GM19463 (cell line): ENCODE results near the gene ACOT7.
"Not testable (repeated sequence)": the region's sequence is repeated elsewhere in the genome, so short reads cannot be mapped to it uniquely, and the experiment has no call there.

Experiments used
- ATAC-seq: cut with Tn5 transposase; IDR thresholded peaks from one replicate; pipeline ENCODE4 v1.9.1; 2021; ENCODE audit warnings: mild to moderate bottlenecking, moderate library complexity; ENCODE audit not compliant: unreplicated experiment

ACOT7 gene, protein sequence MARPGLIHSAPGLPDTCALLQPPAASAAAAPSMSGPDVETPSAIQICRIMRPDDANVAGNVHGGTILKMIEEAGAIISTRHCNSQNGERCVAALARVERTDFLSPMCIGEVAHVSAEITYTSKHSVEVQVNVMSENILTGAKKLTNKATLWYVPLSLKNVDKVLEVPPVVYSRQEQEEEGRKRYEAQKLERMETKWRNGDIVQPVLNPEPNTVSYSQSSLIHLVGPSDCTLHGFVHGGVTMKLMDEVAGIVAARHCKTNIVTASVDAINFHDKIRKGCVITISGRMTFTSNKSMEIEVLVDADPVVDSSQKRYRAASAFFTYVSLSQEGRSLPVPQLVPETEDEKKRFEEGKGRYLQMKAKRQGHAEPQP

DNA sequence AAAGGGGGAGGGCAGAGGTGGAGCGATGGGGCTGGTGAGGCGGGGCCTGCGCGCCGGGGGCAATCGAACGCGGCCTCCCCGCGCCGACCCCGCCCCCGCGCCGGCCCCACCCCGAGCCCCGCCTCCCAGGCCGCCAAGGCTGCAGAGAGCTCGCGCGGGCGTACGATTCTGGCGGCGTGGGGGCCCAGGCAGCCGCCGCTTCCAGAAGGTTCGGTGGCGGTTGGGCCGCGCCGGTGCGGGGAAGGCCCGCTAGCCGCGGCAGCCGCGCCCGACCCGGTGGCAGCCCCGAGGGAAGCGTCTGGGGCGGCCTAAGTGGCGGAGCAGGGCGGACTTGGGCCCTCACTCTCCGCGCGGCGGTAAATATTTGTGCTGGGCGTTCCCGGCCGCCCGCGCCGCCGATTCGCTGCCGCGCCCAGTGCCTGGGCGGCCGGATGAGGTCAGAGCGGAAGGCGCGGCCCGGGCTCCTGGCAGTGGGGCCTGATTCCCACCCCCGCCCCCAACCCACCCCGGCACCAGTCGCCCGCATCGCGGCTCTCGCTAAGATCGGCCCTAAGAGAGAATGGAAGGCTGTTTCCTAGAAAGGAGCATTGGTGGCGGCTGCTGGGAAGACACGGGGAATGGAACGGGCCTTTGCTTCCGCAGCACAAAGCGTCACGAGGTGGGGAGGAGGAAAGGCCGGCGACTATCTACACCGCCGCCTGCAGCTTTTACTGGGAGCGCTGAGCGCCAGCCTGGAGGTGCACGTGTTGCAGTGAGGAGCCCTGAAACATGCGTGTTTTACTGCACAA is at the start of gene ACOT7:
Gene ACOT7, minus strand, starts transcription at position 368 of the 788 bp plus-strand sequence. CDS start 368 bp downstream, outside the sequence.
- ATAC-seq: peak; percentile 73

DNA sequence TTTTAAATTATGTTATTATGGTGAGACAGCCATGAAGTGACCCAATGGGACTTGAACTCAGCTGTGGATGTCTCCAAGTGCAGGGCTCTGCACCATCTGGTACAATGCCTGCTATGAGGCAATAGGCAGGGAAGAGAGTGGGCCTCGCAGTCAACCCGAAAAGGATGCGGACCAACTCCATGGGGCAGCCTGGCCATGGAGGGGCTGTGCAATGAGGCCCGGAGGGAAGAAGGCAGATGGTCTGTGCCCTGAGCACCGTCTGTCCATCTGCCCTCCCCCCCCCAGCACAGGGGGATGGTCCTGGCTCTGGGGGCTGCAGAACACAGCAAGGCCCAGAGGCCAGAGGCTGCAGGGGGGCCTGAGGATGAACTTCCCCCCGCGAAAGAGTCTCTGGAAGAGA is 48.0 kb upstream of the ACOT7 start:
- no peak for ATAC-seq

DNA sequence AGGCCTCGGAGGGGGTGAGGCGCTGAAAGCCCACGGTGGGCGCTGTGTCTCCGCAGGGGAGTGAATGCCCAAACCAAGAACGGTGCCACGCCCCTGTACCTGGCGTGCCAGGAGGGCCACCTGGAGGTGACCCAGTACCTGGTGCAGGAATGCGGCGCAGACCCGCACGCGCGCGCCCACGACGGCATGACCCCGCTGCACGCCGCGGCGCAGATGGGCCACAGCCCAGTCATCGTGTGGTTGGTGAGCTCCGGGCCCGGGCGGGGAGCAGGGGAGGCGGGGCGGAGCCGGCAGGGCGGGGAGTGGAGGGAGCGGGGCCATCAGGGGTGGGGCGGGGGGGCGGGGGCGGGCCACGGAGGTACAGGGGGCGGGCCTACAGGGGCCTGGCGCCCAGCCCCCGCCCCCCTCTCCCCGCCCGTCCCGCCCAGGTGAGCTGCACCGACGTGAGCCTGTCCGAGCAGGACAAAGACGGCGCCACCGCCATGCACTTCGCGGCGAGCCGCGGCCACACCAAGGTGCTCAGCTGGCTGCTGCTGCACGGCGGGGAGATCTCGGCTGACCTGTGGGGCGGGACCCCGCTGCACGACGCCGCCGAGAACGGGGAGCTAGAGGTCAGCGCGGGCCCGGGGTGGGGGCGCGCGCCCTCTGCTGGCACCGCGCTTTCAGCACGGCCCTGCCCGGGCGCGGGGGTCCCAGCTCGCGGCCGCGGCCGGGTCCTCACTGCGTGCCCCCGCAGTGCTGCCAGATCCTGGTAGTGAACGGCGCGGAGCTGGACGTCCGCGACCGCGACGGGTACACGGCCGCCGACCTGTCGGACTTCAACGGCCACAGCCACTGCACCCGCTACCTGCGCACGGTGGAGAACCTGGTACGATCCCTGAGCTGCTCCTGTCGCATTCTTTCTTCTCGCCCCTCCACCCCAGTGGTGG is 46.9 kb upstream of the ACOT7 start:
- peak; percentile 63 for ATAC-seq

DNA sequence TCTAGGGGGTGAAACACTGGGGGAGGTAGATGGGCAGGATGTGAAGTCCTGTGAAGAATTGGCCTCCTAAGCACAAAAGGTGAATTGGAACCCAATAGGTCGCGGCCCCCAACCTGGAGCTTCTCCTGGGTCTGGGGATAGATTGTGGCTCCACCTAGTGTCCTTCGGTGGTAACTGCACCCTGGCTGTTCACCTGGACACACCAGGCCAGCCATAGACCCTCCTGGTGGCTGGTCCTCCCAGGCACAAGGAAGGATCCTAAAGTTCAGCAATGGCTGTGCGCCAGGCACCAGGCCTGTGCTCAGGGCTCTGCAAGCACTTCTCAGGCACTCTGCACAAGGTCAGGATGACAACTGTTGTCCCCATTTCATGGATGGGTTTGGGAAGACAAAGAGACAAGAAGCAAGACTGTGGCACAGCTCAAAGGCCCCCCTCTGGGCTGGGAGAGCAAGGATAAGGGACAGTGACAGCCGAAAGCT is 44.5 kb upstream of the ACOT7 start:
- ATAC-seq: no peak

DNA sequence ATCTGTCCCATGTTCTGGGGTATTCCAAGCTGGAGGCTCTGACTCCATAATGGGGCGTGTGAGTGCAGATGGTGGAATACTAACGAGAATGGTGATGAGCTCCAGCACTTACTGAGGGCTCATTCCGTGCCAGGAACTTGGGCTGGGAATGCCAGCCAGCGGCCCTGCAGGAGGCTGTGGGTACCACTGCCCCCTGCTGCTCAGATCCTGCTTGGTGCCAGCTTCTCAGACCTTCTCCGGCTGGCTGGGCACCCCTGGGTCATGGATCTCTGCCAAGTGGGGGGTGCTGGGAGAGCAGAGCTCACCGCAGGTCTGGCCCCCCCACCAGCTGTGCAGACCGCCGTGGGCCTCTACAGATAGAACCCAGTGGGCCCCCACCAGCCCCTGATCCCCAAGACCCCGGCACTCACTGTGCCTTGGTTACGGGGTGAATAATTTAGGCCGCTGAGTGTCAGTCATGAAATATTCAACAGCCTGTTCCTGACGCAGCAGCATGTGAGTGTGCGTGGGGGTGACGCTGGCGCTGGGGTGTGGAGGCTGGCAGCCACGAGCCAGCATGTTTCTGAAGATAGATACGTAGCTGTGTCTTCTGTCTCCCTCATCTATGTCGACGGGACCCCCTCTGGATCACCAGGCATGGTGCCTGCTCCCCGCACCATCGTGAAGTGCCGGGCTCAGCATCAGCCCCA is 43.6 kb upstream of the ACOT7 start:
- ATAC-seq: not testable (repeated sequence)

DNA sequence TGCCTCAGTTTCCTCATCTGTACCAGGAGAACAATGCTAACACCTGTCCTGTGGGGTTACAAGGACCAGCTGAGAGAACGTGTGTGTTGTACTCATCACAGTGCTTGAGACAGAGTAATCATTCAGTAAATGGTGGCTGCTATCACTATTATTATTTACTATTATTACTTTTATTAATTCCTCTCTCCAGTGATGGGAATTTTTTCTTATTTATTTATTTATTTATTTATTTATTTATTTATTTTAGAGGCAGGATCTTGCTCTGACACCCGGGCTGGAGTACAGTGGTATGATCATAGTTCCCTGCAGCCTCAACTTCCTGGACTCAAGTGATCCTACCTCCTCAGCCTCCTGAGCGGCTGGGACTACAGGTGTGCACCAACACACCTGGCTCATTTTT is 42.7 kb upstream of the ACOT7 start:
- not testable (repeated sequence) for ATAC-seq

DNA sequence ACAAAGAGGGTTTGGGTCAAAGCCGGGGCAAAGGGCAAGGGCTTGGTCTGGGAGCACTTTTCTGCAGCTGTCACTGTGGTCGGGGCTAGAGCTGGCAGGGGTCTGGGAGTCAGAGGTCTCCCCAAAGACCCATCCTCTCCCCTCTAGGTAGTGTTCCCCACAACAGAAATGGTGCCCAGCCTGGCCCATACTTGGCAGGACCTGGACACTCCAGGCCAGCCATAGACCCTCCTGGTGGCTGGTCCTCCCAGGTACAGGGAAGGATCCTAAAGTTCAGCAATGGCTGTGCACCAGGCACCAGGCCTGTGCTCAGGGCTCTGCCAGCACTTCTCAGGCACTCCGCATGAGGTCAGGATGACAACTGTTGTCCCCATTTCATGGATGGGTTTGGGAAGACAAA is 42.0 kb upstream of the ACOT7 start:
- ATAC-seq: no peak

DNA sequence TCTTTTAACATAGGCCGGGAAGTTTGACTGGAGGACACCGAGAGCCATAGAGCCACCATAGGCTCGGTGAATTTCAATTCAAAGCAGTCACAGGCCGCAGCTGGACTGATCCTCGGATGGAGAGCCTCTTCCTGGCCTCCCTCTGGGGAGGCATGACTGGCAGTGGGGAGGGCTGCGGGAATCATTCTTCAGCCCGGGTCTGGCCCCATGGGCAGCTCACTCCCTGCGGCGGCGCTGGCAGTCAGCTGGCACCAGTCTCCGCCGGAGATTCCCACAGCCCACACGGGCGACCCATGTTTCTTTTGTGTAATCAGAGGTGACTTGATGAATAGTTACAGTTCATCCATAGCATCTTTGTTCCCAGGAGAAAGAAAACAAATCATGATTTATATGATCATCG is 41.6 kb upstream of the ACOT7 start:
- ATAC-seq: no peak

DNA sequence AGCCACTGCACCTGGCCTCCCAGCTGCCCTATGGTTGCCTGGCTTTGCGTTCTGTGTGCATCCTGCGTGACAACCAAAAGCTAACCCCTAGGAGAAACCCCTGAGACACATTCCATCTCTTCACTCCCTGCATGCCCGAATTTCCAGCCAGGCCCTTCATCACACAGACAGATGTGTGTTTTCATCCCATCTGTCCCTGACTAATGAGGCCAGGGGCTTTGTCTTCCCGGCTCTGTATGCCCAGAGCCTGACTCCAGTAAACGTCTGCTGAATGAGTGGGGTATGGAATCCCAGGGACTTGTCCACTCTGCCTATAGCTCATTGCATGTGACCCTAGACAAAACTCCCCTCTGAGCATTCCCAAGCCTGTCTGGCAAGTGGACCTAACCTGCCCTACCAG is 40.6 kb upstream of the ACOT7 start:
- no peak for ATAC-seq

DNA sequence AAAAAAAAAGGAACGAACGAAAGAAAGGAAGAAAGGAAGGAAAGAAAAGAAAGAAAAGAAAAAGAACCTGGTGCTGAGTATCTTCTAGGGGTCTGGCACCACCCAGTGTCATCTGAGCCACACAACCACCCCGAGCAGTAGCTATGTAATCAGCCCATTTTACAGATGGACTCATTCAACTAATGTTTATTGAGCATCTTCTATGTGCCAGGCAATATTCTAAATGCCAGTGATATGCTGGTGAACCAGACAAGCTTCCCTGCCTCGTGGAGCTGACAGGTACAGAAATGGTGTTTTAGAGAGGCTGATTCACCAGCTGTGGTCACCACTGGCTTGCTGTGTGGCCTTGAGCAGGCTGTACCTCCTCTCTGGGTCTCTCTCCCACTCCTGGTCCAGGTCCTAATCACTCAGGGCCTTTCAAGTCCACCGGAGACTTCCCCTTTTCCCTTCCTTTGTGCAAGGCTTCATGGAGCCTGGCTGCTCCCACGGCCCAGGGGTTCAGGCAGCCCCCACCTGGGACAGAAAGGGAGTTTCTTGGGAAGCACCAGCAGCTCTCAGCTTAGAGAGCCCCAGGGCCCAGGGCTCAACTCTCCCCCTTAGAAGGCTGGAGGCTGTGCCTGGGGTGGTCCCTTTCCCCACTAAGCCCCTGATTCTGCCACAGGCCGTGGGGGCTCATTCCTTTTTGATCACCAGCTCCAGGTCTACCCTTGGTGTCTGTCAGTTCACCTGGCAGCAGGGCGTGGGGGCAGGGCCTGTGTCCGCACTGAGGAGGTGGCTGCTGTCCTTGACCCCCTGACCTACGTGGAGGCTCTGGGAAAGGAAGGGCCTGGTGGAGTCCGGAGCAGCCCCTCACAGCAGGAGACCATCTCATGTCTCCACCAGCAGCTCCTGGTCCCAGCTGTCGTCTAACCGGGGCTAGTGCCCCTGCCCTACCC is 38.3 kb upstream of the ACOT7 start:
- ATAC-seq: not testable (repeated sequence)

DNA sequence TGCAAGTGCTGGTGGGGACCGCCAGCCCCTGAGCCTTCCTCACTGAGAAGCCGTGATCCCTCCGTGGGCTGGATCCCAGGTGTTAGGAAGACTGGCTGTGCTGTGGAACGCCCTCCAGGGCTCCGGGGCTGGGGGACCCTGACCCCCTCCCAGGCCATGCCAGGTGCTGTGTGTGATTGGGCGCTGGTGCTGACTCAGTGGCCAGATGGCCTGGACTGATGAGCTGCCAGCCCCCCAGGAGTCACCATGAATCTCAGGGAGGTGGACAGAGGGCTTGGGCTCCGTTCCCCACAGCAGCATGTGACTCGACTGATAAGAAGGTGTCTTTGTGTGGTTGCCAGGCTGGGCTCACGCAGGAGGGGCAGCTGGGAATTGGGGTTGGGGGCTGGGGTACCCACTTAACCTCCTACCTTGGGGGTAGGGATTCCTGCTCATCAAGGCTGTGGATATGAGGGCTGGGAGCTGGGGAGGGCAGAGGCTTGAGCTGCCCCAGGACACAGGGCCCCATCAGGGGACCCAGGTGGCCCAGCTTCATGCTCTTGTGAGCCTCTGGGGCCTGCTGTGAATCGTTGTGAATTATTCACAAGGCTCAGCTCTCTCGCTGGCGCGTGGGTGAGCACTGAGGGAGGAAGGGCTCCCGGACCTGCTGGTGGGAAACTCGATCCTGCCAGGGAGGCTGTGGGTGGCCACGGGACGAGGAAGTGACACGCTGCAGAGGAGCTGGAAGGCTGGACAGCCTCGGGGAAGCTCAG is 36.3 kb upstream of the ACOT7 start:
- not testable (repeated sequence) for ATAC-seq

DNA sequence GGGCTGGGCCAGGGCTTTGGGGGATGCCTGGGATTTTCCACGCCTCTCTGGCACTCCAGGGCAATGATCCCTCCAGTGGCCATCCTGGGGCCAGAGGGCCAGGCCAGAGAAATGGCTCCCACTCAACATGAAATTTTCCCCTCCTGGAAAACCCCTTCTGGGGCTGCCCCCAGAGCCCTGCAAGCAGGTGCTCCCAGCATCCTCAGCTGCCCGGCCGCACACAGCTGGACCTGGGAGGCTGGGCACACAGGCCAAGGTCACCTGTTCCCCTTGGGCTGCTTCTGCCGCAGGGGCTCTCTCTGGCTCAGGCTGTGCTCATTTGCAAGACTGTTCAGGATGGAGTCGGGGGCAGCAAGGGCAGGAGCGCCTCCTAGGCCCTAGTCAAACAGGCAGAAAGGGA is 34.9 kb upstream of the ACOT7 start:
- ATAC-seq: not testable (repeated sequence)

DNA sequence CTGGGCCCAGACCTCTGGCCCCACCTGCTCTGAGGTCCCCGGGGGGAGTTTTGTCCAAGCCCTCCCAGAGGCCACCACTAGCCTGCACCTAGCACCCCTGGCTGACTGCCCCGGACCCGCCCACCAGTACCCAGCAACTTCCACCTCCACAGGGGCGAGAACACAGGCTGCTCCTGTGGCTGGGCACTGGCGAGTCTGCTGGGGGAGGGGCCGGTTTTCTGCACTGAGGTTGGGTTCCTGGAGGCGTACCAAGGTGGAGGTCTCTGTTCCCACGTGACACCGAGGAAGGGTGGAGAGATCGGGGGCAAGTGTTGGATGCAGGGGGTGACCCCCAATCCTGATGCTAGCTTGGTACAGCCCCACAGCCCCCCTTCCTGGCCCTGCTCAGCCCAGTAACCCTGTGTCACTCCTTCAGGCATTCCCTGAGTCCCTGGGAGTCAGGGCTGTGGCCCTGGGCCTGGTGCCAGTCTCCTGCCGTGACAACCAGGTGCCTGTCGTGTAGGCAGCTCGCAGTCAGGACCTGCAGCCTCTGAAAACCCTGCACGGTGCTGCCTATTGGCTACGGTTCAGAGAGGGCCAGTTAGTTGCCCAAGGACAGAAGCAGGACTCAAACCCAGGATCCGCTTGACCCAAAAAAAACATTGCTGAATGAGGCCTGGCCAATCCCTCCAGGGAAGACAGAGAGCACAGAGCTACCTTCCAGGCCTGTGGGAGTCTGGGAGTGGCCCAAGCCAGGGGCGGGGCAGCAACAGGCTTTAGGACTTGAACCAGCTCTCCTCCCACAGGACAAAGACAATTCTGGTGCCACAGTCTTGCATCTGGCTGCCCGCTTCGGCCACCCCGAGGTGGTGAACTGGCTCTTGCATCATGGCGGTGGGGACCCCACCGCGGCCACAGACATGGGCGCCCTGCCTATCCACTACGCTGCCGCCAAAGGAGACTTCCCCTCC is 34.1 kb upstream of the ACOT7 start:
- no peak for ATAC-seq

DNA sequence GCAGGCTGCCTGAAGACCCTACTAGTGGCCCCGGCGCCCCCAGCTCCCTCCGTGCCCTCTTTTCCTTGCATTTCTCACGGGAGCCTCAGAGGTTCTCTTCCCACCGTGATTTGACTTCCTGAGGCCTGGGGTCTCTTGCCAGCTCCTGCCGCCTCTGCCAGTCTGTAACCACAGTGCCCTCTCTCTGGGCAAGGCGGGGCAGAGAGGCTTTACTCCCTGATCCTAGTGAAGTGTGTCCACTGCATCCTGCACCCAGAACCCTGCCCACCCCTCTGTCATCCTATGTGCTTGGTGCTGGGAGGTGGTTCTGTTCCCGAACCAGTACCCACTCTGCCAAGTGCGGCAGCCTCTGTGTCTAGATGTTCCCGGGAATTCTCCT is 33.4 kb upstream of the ACOT7 start:
- ATAC-seq: no peak

DNA sequence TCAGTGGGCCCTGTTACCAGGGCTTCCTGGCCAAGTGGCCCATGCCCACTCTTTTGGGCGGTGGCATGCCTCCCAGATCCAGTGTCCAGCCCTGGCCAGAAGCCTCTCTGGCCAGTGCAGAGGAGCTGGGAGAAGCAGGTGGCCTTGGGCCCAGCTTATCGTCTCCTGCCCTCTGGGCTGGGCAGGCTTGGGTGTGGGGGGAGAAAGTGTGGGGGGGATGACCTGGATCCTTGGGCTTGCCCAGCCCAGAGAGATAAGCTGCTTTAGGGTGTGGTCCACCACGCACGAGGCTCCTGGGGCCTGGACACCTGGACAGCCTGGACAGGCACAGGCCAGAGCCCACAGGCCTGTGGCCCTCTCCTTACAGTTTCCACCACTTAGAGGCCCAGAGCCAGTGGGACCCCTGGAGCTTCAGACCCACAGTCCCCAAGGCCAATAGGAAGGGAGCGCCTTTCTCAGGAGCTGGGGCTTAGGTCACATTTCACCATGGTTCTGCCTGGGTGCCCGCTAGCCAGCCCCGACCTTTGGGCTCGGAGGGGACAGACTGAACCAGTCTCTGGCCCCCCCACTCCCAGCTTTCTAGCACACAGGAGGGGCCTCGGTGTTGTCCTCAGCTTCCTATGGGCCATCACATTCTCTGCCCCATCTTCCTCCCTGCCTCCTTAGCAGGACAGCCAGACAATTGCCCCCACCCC is 32.9 kb upstream of the ACOT7 start:
- no peak for ATAC-seq

DNA sequence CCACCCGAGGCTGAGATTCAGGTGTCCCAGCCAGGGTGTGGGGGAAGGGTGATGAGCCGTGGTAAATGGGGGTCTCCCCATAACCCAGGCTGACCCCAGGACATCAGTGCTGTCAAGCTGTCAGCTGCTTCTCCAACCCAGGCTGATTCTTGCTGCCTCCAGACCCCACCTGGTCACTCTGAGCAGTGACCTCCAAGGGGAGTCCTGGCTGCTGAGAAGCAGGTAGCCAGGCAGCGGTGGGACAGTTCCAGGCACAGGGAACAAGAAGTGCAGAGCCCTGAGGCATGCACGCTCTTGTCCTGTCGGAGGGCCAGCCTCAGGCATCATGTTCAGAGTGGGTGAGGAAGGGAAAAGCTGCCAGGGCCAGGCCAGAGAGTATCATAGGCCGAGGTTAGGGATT is 32.1 kb upstream of the ACOT7 start:
- no peak for ATAC-seq
